Sigmoid colon (tissue), 7 donors: ENCODE measurements around the gene PXMP2. TPM values are rescaled to one million over a fixed set of nuclear protein-coding genes. Genes with fewer than 3 reads are reported as not detected.
"Not testable (repeated sequence)": the region's sequence is repeated elsewhere in the genome, so short reads cannot be mapped to it uniquely, and the experiment has no call there.

Experiments
- DNase-seq: peaks from one replicate; pipeline ENCODE4 v3.0.0-alpha.2; 2019
- H3K27ac ChIP-seq, 4 donors: fragments of 200-600 bp; sonication (generic); one replicate each; pipeline ENCODE4 v1.5.1; 2016 to 2019; ENCODE audit warnings: mild to moderate bottlenecking in 1 of 4
- H3K27me3 ChIP-seq, 3 donors: fragments of 200-600 bp; sonication (generic); one replicate each; pipeline ENCODE4 v1.5.1; 2019; ENCODE audit warnings: mild to moderate bottlenecking in 1 of 3
- H3K36me3 ChIP-seq, 4 donors: fragments of 200-600 bp; sonication (generic); one replicate each; pipeline ENCODE4 v1.5.1; 2016 to 2019
- H3K4me1 ChIP-seq, 4 donors: fragments of 200-600 bp; sonication (generic); one replicate each; pipeline ENCODE4 v1.5.1; 2017 to 2019
- H3K4me3 ChIP-seq, 4 donors: fragments of 200-600 bp; sonication (generic); one replicate each; pipeline ENCODE4 v1.5.1; 2017 to 2019; ENCODE audit warnings: mild to moderate bottlenecking in 2 of 4, moderate library complexity in 1 of 4
- H3K9me3 ChIP-seq, 4 donors: fragments of 200-600 bp in 3 of 4; sonication (generic) in 3 of 4; one replicate each; pipeline versions ENCODE4 v1.5.1 to v1.6.1; 2013 to 2019
- EP300 ChIP-seq, 4 donors: sonication (generic); formaldehyde crosslinking; IDR thresholded peaks; one replicate each; pipeline ENCODE4 v1.6.1; 2017; ENCODE audit warnings: antibody characterized with exemption in 4 of 4
- POLR2A ChIP-seq, 2 donors: fragments of 450-650 bp; IDR thresholded peaks; one replicate each; pipeline ENCODE4 v1.6.1; 2016; ENCODE audit warnings: antibody characterized with exemption in 2 of 2, mild to moderate bottlenecking in 2 of 2, moderate library complexity in 2 of 2
- POLR2AphosphoS5 ChIP-seq, 4 donors: sonication (generic); formaldehyde crosslinking; IDR thresholded peaks; one replicate each; pipeline ENCODE4 v1.6.1; 2017; ENCODE audit warnings: antibody characterized with exemption in 4 of 4
- WGBS, 2 donors: extraction: QIAGEN DNeasy Blood & Tissue Kit; methylation state at CpG; one replicate each; pipeline ENCODE4 v1.1.7; 2013; 5-methylcytosine and 5-hydroxymethylcytosine counted together
- intact Hi-C: fragments of 100-400 bp; cut with DNase I; formaldehyde crosslinking; loops from one replicate; pipeline ENCODE4 v1.15.1; 2023
- polyA plus RNA-seq, 3 donors: library from polyadenylated mRNA; stranded (reverse); fragments of 200-250 nt; gene quantifications; one replicate each; pipeline ENCODE4 v1.2.3, GENCODE V29; 2013
- small RNA-seq, 3 donors: library from RNA; depleted of rRNA; stranded (forward); fragments of <200 nt; gene quantifications; one replicate each; pipeline ENCODE3, GENCODE V24; 2016
- total RNA-seq, 4 donors: library from RNA; depleted of rRNA; stranded (reverse); fragments of >200 nt; gene quantifications; one replicate each; pipeline ENCODE4 v1.1.0, GENCODE V29; 2016
- TF ChIP-seq, protein P1 (sequence below), 4 experiments: fragments of 450-650 bp in 3 of 4; fragments of 200-600 bp in 1 of 4; IDR thresholded peaks; one replicate each; pipeline ENCODE4 v1.5.1; 2016 to 2019; ENCODE audit warnings: antibody characterized with exemption in 4 of 4, mild to moderate bottlenecking in 3 of 4, moderate library complexity in 2 of 4
- donor health status: healthy with polysubstance abuse.
- donor health status: Bipolar disorder and iron deficiency.
- donor health status: healthy.

The PXMP2 gene
- total and polyA plus RNA-seq, 7 donors: 19.4 to 127 (median 43.4) TPM

DNA sequence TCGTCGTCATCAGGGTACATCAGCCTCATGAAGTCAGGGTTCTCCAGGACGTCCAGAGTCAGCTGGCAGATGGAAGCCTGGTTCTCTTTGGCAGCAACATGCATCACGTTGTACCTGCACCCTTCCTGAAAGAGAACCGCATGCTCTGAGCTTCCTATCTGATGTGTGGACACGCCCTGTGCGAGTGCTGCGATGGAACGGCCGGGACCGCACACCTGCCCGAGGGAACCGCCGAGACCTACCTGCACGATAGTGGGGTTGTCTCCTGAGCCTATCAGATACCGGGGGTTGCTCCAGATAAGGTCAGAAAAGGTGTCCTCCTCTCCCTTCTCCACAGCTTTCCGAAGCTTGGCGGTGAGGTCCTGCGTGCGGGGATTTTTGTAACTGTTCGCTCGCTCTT lies 60.5 kb downstream of the PXMP2 start:
- peaks cover 44 to 99% (median 81%) of the 10 kb centered on the region in 4 donors for H3K36me3 ChIP-seq
- intact Hi-C loops: no loop called here
- no peak for TF ChIP-seq POLR2AphosphoS5 (IDR thresholded peaks at IDR 0.05)
- H3K4me1 ChIP-seq: no peaks in the 10 kb centered on the region
- H3K4me3 ChIP-seq: no peak overlapping the region
- 95 to 96% methylated on average over 22 of the region's 22 CpGs for WGBS, 2 donors
- H3K9me3 ChIP-seq: no peaks in the 10 kb centered on the region
- DNase-seq: no peak
- H3K27ac ChIP-seq: no peak overlapping the region
- no peaks in the 10 kb centered on the region for H3K27me3 ChIP-seq

- Histone ChIP-seq H3K27ac (no peak overlapping the region), H3K9me3 (no peaks in the 10 kb centered on the region), H3K4me1 (no peaks in the 10 kb centered on the region), H3K4me3 (no peak overlapping the region), H3K27me3 (no peaks in the 10 kb centered on the region), H3K36me3 (peaks cover 40 to 99% (median 83%) of the 10 kb centered on the region in 4 donors)
- 87 to 94% methylated on average over 10 of the region's 10 CpGs for WGBS, 2 donors
- intact Hi-C loops: no loop called here
- DNase-seq: no peak
- TF ChIP-seq EP300 (IDR thresholded peaks at IDR 0.05): no peak
- TF ChIP-seq, protein P1, sequence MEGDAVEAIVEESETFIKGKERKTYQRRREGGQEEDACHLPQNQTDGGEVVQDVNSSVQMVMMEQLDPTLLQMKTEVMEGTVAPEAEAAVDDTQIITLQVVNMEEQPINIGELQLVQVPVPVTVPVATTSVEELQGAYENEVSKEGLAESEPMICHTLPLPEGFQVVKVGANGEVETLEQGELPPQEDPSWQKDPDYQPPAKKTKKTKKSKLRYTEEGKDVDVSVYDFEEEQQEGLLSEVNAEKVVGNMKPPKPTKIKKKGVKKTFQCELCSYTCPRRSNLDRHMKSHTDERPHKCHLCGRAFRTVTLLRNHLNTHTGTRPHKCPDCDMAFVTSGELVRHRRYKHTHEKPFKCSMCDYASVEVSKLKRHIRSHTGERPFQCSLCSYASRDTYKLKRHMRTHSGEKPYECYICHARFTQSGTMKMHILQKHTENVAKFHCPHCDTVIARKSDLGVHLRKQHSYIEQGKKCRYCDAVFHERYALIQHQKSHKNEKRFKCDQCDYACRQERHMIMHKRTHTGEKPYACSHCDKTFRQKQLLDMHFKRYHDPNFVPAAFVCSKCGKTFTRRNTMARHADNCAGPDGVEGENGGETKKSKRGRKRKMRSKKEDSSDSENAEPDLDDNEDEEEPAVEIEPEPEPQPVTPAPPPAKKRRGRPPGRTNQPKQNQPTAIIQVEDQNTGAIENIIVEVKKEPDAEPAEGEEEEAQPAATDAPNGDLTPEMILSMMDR (IDR thresholded peaks at IDR 0.05): no peak
- TF ChIP-seq POLR2A (IDR thresholded peaks at IDR 0.05): no peak
- no peak for TF ChIP-seq POLR2AphosphoS5 (IDR thresholded peaks at IDR 0.05)
These were observed 60.9 kb downstream of the PXMP2 start for GRCh38 chr12:132748319-132748718.

GRCh38 chr12:132753670-132754069 lies 66.3 kb downstream of the PXMP2 start:
- H3K27ac ChIP-seq, H3K4me3 ChIP-seq, H3K27me3 ChIP-seq, H3K4me1 ChIP-seq, H3K9me3 ChIP-seq, DNase-seq, intact Hi-C loops: not testable (repeated sequence)
- H3K36me3 ChIP-seq: peaks cover 0 to 93% (median 51%) of the 10 kb centered on the region in 4 donors
- 94% methylated on average over 7 of the region's 7 CpGs for WGBS, 2 donors

GRCh38 chr12:132754160-132754932 lies 67.0 kb downstream of the PXMP2 start:
- Histone ChIP-seq H3K27ac (no peak overlapping the region), H3K27me3 (no peaks in the 10 kb centered on the region), H3K36me3 (peaks cover 0 to 88% (median 44%) of the 10 kb centered on the region in 4 donors), H3K4me3 (no peak overlapping the region), H3K4me1 (peaks cover 0 to 8% (median 2%) of the 10 kb centered on the region in 4 donors), H3K9me3 (no peaks in the 10 kb centered on the region)
- WGBS, 2 donors: 85 to 89% methylated on average over 14 of the region's 14 CpGs
- DNase-seq: no peak
- no peak for TF ChIP-seq POLR2AphosphoS5 (IDR thresholded peaks at IDR 0.05)
- no peak for TF ChIP-seq POLR2A (IDR thresholded peaks at IDR 0.05)
- TF ChIP-seq EP300 (IDR thresholded peaks at IDR 0.05): no peak
- TF ChIP-seq, protein P1 (IDR thresholded peaks at IDR 0.05): no peak
- intact Hi-C loops: no loop called here

Small RNAs within 50 kb of the gene (small RNA-seq; reads per million reads assigned to genes)
- 0 to 0.07 (median 0) reads per million in 3 donors for gene RNA5SP379

Other genes starting within 250 kb of the PXMP2 start
- gene FBRSL1, start 197.4 kb upstream of the PXMP2 start, total RNA-seq: 10 to 100 TPM in 2 of 4 donors, 1 to 10 TPM in 2; 3.9 to 14.7 (median 7.7) TPM
- 10 to 100 TPM in 2 of 3 donors, 1 to 10 TPM in 1; 8.4 to 37.0 (median 10.6) TPM for gene FBRSL1, start 197.4 kb upstream of the PXMP2 start, polyA plus RNA-seq
- 1 to 10 TPM in 1 of 4 donors, under 1 TPM in 1, not detected in 2; 0.49 to 1.4 TPM for gene LRCOL1, start 77.0 kb upstream of the PXMP2 start, total RNA-seq
- gene LRCOL1, start 77.0 kb upstream of the PXMP2 start, polyA plus RNA-seq: under 1 TPM in 1 of 3 donors, not detected in 2; 0.55 TPM
- 1 to 10 TPM in 1 of 4 donors, under 1 TPM in 2, not detected in 1; 0.16 to 1.4 (median 0.36) TPM for gene P2RX2, start 68.8 kb upstream of the PXMP2 start, total RNA-seq
- under 1 TPM in 2 of 3 donors, not detected in 1; 0.36 to 0.60 TPM for gene P2RX2, start 68.8 kb upstream of the PXMP2 start, polyA plus RNA-seq
- gene POLE, start 245 bp upstream of the PXMP2 start, total RNA-seq: 10 to 100 TPM; 12.5 to 37.4 (median 34.0) TPM
- gene POLE, start 245 bp upstream of the PXMP2 start, polyA plus RNA-seq: 10 to 100 TPM; 11.1 to 33.5 (median 15.6) TPM
- 10 to 100 TPM; 19.7 to 24.6 (median 23.7) TPM for gene PGAM5, start 23.3 kb downstream of the PXMP2 start, total RNA-seq
- 10 to 100 TPM in 2 of 3 donors, 1 to 10 TPM in 1; 9.6 to 37.1 (median 19.9) TPM for gene PGAM5, start 23.3 kb downstream of the PXMP2 start, polyA plus RNA-seq
- gene ANKLE2, start 74.2 kb downstream of the PXMP2 start, total RNA-seq: 10 to 100 TPM; 32.9 to 58.4 (median 38.3) TPM
- gene ANKLE2, start 74.2 kb downstream of the PXMP2 start, polyA plus RNA-seq: 10 to 100 TPM in 1 of 3 donors, 1 to 10 TPM in 2; 7.2 to 35.9 (median 8.4) TPM
- gene GOLGA3, start 141.3 kb downstream of the PXMP2 start, total RNA-seq: 10 to 100 TPM; 45.7 to 78.4 (median 56.2) TPM
- gene GOLGA3, start 141.3 kb downstream of the PXMP2 start, polyA plus RNA-seq: 10 to 100 TPM in 2 of 3 donors, 1 to 10 TPM in 1; 9.6 to 38.0 (median 17.6) TPM
- 10 to 100 TPM; 21.4 to 52.3 (median 30.2) TPM for gene CHFR, start 200.0 kb downstream of the PXMP2 start, total RNA-seq
- 10 to 100 TPM; 18.0 to 38.9 (median 20.3) TPM for gene CHFR, start 200.0 kb downstream of the PXMP2 start, polyA plus RNA-seq